Panc1 (cell line): Measurements from ENCODE around the gene RIPPLY1. TPM values are rescaled to one million over a fixed set of nuclear protein-coding genes. Genes with fewer than 3 reads are reported as not detected.

Experiments
- ATAC-seq: fragments of 200-7000 bp; cut with Tn5 transposase; 2 replicates; pipeline ENCODE4 v1.9.1; 2020; ENCODE audit warnings: mild to moderate bottlenecking, moderate library complexity
- BruUV-seq: library from RNA; stranded (reverse); fragments of 400-500 nt; replicated peaks from 2 replicates; lab custom pipeline; 2021; lab: Mats Ljungman, UMichigan
- CTCF ChIA-PET: fragments of 300-600 bp; sonication (Branson Sonifier 250); formaldehyde crosslinking; loops from one replicate; lab custom pipeline; 2022; ENCODE audit warnings: antibody characterized with exemption; lab: Charles Lee
- POLR2A ChIA-PET: fragments of 300-600 bp; sonication (Branson Sonifier 250); formaldehyde crosslinking; loops from one replicate; lab custom pipeline; 2022; ENCODE audit warnings: antibody characterized with exemption; lab: Charles Lee
- DNase-seq: peaks from one replicate; pipeline ENCODE4 v3.0.0-alpha.2; 2010; ENCODE audit warnings: low read depth, low spot score
- H3K27ac ChIP-seq: 2 replicates; pipeline ENCODE4 v1.5.1; 2011; ENCODE audit warnings: mild to moderate bottlenecking, low read length, inconsistent platforms
- H3K27me3 ChIP-seq: fragments of 200-500 bp; sonication (Bioruptor generic); 2 replicates; pipeline ENCODE4 v1.6.0; 2014; ENCODE audit warnings: low read length, inconsistent platforms; ENCODE audit not compliant: control insufficient read depth, insufficient read depth
- H3K36me3 ChIP-seq: fragments of 200-500 bp; sonication (Bioruptor generic); 2 replicates; pipeline ENCODE4 v1.5.1; 2014; ENCODE audit warnings: inconsistent platforms, mild to moderate bottlenecking, low read length, moderate library complexity; ENCODE audit not compliant: control insufficient read depth, insufficient read depth
- H3K4me1 ChIP-seq: 2 replicates; pipeline ENCODE4 v1.5.1; 2011; ENCODE audit warnings: inconsistent platforms, mild to moderate bottlenecking, low read length, moderate library complexity; ENCODE audit not compliant: control insufficient read depth, insufficient read depth
- H3K4me3 ChIP-seq, 2 experiments: 2 replicates each; pipeline ENCODE4 v1.5.1; 2011 to 2012; ENCODE audit warnings: low read depth in 2 of 2, low read length in 2 of 2, mild to moderate bottlenecking in 2 of 2, inconsistent platforms in 1 of 2, moderate library complexity in 1 of 2
- H3K9me3 ChIP-seq: fragments of 200-500 bp; sonication (Bioruptor generic); 2 replicates; pipeline ENCODE4 v1.5.1; 2014; ENCODE audit warnings: low read depth, mild to moderate bottlenecking, inconsistent platforms, low read length, moderate library complexity; ENCODE audit not compliant: control insufficient read depth, insufficient read depth
- CTCF ChIP-seq: fragments of 450-650 bp; IDR thresholded peaks from 2 replicates; pipeline ENCODE4 v1.5.1; 2017; ENCODE audit warnings: mild to moderate bottlenecking
- POLR2AphosphoS5 ChIP-seq: IDR thresholded peaks from 2 replicates; pipeline ENCODE4 v1.6.1; 2012; ENCODE audit warnings: mild to moderate bottlenecking, low read depth, low read length, moderate library complexity
- REST ChIP-seq, 2 experiments: IDR thresholded peaks; 2 replicates each; pipeline ENCODE4 v1.6.1; 2011 to 2012; ENCODE audit warnings: low read depth in 2 of 2, control low read depth in 1 of 2, low read length in 1 of 2, mild to moderate bottlenecking in 1 of 2, moderate library complexity in 1 of 2; ENCODE audit not compliant: insufficient read depth in 1 of 2
- SIN3A ChIP-seq: IDR thresholded peaks from 2 replicates; pipeline ENCODE4 v1.6.1; 2012; ENCODE audit warnings: low read depth, mild to moderate bottlenecking, low read length, moderate library complexity, borderline replicate concordance; ENCODE audit not compliant: insufficient read depth
- TCF7L2 ChIP-seq: IDR thresholded peaks from 2 replicates; pipeline ENCODE4 v1.6.1; 2011; ENCODE audit warnings: mild to moderate bottlenecking, low read depth, low read length, inconsistent platforms
- in situ Hi-C: cut with HindIII; loops from 2 replicates; pipeline ENCODE4 v1.10.0; 2016; ENCODE audit warnings: low sequenced_read_pairs, low pct_unique_long_range_greater_than_20kb
- intact Hi-C: fragments of 100-400 bp; cut with micrococcal nuclease; formaldehyde crosslinking; loops from one replicate; pipeline ENCODE4 v1.10.0; 2022; ENCODE audit not compliant: unreplicated experiment
- total RNA-seq: library from RNA; stranded (reverse); gene quantifications from one replicate; pipeline ENCODE4 v1.2.1, GENCODE V29; 2021; ENCODE audit not compliant: unreplicated experiment

Gene RIPPLY1
- total RNA-seq, 1 experiment from 2014 or later: not detected

- peak; percentile 62 for DNase-seq
- BruUV-seq: no TSS peak
- H3K4me1 ChIP-seq: peaks cover 19% of the 10 kb centered on the region
- H3K4me3 ChIP-seq: peak overlapping the region in 1 of 2 experiments; percentile 38; a peak in 2 of 4 replicates
- H3K27ac ChIP-seq: peak overlapping the region; percentile 55; the same call in 1 of the 2 replicates
- peak; percentile 93 for ATAC-seq
- no peaks in the 10 kb centered on the region for H3K36me3 ChIP-seq
- H3K9me3 ChIP-seq: no peaks in the 10 kb centered on the region
- ChIA-PET CTCF (interaction anchor here (1.1 to 1.5 kb wide), 2 partner anchors 66 to 101 kb away, joined by 3 to 13 read pairs; no protein-coding TSS in a partner anchor), POLR2A (no interaction called here)
- TF ChIP-seq CTCF: peak; percentile 92
- no peak for TF ChIP-seq REST (IDR thresholded peaks at IDR 0.05; ENCODE audit: insufficient read depth in 1 of 2, low read depth in 2 of 2, low read length in 1 of 2)
- in situ Hi-C loops (no loop called here), intact Hi-C loops (loop anchor here (1.0 to 2.0 kb wide), 2 partner anchors 59 to 66 kb away; no protein-coding TSS in a partner anchor)
- H3K27me3 ChIP-seq: no peaks in the 10 kb centered on the region
Measured at GRCh38 chrX:106894392-106894909, 8.7 kb downstream of the RIPPLY1 start.

GRCh38 chrX:106891762-106892460, 11.2 kb downstream of the RIPPLY1 start:
- intact Hi-C loops: no loop called here
- no TSS peak for BruUV-seq
- H3K4me3 ChIP-seq: no peak overlapping the region
- no peaks in the 10 kb centered on the region for H3K27me3 ChIP-seq
- no peaks in the 10 kb centered on the region for H3K9me3 ChIP-seq
- ChIA-PET CTCF (no interaction called here), POLR2A (no interaction called here)
- no peak for DNase-seq
- no peak for ATAC-seq
- H3K4me1 ChIP-seq: peaks cover 19% of the 10 kb centered on the region
- H3K36me3 ChIP-seq: no peaks in the 10 kb centered on the region
- H3K27ac ChIP-seq: no peak overlapping the region
- in situ Hi-C loops: no loop called here
- no peak for TF ChIP-seq REST (IDR thresholded peaks at IDR 0.05; ENCODE audit: insufficient read depth in 1 of 2, low read depth in 2 of 2, low read length in 1 of 2)
- TF ChIP-seq SIN3A: no peak
- TF ChIP-seq CTCF: no peak
- no peak for TF ChIP-seq POLR2AphosphoS5
- no peak for TF ChIP-seq TCF7L2
